Measurements from ENCODE around the gene AKT1.

AKT1 gene

DNA sequence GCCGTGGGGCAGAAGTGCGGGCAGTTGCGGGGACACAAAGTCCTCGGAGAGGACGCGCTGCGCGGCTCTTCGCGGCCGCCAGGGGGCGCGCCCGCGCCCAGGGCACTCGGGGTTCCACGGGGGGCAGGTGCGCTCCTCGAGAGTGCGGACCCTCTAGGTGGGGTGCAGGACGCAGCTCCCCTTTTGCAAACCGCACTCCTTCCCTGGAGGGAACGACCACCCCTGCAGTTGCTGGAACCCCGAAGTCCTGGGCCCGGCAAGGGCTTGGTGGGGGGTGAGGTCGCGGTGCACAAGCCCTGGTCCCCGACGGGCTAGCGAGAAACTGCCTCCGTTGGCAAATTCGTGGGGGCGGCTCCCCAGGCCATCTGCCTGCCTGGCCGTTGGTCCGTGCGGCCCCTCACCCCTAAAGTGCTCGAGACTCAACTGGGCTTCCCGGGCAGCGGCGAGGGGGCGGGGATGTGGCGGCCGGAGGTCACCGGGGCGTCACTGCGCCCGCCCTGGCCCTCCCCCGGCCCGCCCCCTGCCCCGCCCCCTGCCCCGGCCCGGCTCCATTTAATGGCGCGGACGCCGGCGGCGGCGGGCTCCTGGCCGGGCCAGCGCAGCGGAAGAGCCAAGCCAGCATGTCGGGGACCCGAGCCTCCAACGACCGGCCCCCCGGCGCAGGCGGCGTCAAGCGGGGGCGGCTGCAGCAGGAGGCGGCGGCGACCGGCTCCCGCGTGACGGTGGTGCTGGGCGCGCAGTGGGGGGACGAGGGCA is 71.7 kb downstream of the AKT1 start, which contains the start of gene ADSS1:
ADSS1 (plus strand) TSS at position 579 of the 756 bp plus-strand sequence; CDS start at position 621, 42 bp downstream.
- DNase-seq (ENCODE audit: low spot score): peak; percentile 92

- no peak for DNase-seq (ENCODE audit: low spot score)
Measured at GRCh38 chr14:104722938-104723650, 72.5 kb downstream of the AKT1 start.

DNA sequence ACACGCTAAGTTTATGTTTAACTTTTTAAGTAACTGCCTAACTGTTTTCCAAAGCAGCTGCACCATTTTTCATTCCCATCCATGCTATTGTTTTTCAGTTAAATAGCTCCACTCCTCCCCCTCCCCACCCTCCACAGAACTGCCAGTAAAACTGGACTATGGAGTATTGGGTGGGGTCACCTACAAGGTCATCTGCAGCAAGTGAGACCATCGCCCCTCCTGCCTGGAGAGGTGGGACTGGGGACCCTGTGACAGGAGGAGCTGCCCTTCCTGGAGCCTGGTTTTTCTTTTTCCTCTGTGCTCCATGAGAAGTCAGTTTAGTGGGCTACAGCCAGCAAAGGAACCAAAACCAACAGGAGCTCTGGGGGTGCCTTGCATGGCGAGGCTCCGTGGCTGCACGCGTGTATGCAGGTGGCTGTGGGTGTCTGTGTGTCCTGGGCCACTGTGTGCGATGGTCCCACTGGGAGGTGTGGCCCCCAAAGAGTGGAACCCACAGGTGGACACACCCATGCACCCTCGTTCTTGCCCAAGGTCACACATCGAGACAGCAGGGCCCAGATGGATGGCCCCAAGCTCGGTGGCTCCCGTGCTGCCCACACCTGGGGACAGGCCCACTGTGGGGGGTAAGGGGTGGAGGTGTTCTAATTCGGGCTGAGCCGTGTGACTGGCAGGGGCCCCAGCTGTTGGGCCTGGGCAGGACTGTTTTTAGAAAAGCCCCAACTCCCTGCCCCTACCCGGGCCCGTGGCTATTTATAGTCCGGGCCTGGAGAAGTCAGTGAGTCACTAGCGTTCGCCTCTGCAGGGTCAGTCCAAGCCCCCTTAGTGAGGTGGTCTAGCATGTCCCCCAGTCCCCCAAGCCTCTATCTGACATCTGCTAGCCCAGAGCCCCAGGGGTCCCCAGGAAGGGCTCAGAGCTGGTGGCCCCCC is 73.8 kb downstream of the AKT1 start:
- DNase-seq (ENCODE audit: low spot score): peak; percentile 82
